ENCODE results near the gene C14orf93. TPM values are rescaled to one million over a fixed set of nuclear protein-coding genes. Genes with fewer than 3 reads are reported as not detected.

C14orf93 gene
- total and polyA plus RNA-seq, 9 of the 15 experiments (the other 6 are each of a cell fraction or from before 2014, with no cell fraction given), result 2.2 to 22.4 (median 16.1) TPM

- no peak for TF ChIP-seq ZNF395 (CRISPR knock-in tag; IDR thresholded peaks at IDR 0.05)
- TF ChIP-seq YY1 (IDR thresholded peaks at IDR 0.05; ENCODE audit: borderline replicate concordance in 1 of 3, control insufficient read depth in 1 of 3, extremely low read depth in 1 of 3, insufficient read depth in 3 of 3, insufficient read length in 1 of 3, insufficient replicate concordance in 2 of 3, low read depth in 1 of 3, low read length in 2 of 3), result peak in 2 of 3 experiments; percentile 48
- no peak for TF ChIP-seq KLF16 (IDR thresholded peaks at IDR 0.05)
- TF ChIP-seq ZBTB17 (CRISPR knock-in tag; IDR thresholded peaks at IDR 0.05), result peak; percentile 65
- TF ChIP-seq KLF1 (tag; IDR thresholded peaks at IDR 0.05), result no peak
- peak; percentile 87 for TF ChIP-seq CTCFL (IDR thresholded peaks at IDR 0.05; ENCODE audit: borderline replicate concordance, insufficient read depth, low read depth, low read length, poor library complexity, severe bottlenecking)
- peak; percentile 61 for TF ChIP-seq POLR2B (IDR thresholded peaks at IDR 0.05; ENCODE audit: low read depth, partially characterized antibody)
- TF ChIP-seq ZNF512 (tag; IDR thresholded peaks at IDR 0.05), result no peak
- TF ChIP-seq HDAC3 (IDR thresholded peaks at IDR 0.05; ENCODE audit: borderline replicate concordance, partially characterized antibody), result no peak
- TF ChIP-seq ZNF384 (IDR thresholded peaks at IDR 0.05; ENCODE audit: low read depth, low read length), result no peak; the same call in 1 of the 2 replicates
- no peak for TF ChIP-seq ARHGAP35 (IDR thresholded peaks at IDR 0.05; ENCODE audit: partially characterized antibody)
- TF ChIP-seq TFAP4 (CRISPR knock-in tag; IDR thresholded peaks at IDR 0.05; ENCODE audit: borderline replicate concordance), result peak; percentile 76
- no peak for TF ChIP-seq HMGXB4 (CRISPR knock-in tag; IDR thresholded peaks at IDR 0.05)
These were observed 48.1 kb upstream of the C14orf93 start (continued) for GRCh38 chr14:23057757-23058653.
